Activated naive CD4-positive, alpha-beta T cell treated with anti-CD3 and anti-CD28 coated beads, Interleukin-2, amount 50 U/mL, for 16 hours (primary cell): ENCODE measurements around the gene PHF11.
"Not testable (repeated sequence)": the region's sequence is repeated elsewhere in the genome, so short reads cannot be mapped to it uniquely, and the experiment has no call there.

Source experiments
- DNase-seq: peaks from one replicate; pipeline ENCODE4 v3.0.0-alpha.2; 2020

Gene PHF11

DNA sequence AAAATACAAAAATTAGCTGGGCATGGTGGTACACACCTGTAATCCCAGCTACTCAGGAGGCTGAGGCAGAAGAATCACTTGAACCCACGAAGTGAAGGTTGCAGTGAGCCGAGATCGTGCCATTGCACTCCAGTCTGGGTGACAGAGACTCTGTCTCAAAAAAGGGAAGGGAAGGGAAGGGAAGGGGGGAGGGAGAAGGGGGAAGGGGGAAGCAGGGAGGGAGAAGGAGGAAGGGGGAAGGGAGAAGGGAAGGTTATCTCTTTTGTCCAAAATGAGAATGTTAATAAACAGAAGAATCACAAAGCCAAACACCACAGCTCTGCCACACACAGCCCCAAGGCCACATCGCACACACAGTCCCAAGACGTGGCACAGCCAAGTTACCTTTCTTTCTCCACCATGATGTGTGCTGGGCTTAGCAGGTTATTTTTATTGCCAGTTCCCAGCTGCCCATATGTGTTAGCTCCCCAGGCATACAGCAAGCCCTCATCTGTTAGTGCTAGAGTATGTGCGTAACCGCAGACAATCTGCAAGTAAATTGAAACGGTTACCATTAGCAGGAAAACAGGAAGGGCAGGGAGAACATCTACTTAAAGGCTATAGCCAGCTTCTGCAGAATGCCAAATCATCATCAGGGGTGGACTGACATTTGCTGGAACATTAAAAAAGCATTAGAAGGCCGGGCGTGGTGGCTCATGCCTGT is 55.3 kb downstream of the PHF11 start:
- DNase-seq, result no peak

DNA sequence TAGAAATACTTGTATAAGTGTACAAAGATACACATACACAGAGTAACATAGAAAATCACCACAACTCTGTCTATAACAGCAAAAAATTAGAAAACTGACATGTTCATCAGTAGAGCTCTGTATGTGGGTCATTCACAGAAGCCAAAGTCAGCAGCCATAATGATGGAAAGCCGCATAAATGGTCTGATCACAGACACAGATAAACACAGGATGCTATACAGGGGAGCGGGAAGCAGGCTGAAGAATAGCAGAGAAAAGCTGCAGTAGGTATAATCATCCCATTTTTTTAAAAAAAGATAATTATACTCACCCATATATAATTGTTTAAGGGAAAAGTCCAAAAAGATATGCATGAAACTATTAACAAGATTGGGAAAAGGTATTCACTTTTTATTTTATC is 58.1 kb downstream of the PHF11 start:
- no peak for DNase-seq

DNA sequence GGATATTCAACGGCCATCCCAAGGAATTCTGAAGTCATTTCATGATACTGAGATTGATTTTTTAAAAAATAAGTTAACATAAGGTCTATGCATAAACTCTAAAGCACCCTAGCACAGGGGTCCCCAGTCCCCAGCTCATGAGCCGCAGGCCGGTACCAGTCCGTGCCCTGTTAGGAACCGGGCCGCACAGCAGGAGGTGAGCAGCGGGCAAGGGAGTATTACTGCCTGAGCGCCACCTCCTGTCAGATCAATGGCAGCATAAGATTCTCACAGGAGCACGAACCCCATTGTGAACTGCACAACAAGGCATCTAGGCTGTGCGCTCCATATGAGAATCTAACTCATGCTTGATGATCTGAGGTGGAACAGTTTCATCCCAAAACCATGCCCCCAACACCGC is 58.6 kb downstream of the PHF11 start:
- DNase-seq, result no peak

DNA sequence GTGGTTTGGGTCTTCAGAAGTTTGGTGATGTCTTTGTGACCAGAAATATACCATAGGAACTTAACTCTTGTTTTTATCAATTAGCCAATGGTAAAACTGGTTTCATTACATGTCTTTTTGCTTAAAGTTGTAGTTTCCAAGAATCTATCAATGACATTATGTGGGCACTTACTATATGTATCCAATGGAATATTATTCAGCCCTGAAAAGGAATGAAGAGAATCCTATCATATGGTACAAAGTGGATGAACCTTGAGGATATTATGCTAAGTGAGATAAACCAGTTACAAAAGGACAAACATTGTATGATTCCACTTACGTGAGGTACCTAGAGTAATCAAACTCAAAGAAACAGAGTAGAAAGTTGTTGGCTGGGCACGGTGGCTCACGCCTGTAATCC is 63.3 kb downstream of the PHF11 start:
- no peak for DNase-seq

DNA sequence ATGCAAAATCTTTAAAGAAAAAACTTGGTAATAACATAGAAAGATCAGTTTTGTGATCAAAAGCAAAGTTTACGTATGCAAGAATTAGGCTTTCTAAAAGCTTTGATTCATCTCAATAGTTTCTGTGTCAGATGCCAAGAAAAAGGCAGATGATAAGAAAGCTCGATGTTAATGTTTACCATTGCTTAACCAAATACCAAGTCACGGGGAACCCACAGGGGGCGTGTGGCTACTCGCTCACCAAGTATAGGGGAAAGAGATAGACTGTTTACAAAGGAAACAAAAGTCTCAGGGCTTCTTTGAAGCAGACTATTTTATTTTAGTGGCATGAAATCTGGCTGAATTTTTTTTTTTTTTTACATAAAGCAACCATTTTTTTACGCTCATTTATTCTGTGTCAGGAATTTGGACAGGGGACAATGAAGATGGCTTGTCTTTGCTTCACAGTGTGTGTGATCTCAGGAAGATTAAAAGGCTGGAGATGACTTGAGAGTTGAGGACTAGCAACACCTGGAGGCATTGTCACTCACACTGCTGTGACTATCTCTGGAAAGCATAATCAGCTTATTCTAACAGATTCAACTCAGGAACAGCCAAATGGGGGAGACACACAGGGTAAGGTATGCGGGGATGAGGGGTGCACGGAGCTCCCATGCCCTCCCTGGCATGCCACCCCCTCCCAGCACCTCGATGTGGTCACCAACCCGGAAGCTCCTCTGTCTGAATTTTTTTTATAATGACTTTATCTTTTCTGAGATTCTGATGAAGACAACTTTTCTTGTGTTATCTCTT is 64.7 kb downstream of the PHF11 start:
- DNase-seq, result no peak

DNA sequence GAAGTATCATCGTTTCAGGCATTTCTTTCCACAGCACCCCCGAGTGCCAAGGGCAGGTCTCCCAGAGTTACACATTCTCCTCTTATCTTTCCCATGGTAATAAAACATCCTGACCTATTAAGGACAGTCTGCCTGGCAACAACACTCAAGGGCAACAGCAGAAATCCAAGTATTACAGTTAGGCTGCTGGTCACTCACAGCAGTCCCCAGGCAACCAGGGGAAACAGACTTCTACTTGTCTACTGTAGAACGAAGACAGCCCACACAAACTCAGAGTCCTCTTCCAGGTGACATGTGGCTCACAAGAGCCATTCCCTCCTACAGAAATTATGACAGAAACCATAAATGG is 65.3 kb downstream of the PHF11 start:
- no peak for DNase-seq

DNA sequence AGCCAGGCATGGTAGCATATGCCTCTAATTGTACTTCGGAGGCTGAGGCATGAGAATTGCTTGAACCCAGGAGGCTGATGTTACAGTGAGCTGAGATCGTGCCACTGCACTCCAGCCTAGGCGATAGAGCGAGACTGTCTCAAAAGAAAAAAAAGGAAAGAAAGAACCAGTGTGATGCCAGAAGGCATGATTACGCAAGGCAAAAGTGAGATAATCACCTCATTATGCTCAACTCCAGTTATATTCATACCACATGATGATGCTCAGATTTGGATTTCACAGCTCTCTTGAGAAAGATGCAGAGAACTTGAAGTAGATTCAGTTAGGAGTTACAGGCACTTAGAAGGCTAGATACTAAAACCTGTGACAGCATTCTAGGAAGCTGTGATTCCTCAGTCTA is 67.8 kb downstream of the PHF11 start:
- no peak for DNase-seq

DNA sequence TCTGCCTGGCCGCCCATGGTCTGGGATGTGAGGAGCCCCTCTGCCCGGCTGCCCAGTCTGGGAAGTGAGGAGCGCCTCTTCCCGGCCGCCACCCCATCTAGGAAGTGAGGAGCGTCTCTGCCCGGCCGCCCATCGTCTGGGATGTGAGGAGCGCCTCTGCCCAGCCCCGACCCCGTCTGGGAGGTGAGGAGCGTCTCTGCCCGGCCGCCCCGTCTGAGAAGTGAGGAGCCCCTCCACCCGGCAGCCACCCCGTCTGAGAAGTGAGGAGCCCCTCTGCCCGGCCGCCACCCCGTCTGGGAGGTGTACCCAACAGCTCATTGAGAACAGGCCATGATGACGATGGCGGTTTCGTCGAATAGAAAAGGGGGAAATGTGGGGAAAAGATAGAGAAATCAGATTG is 69.7 kb downstream of the PHF11 start:
- not testable (repeated sequence) for DNase-seq

DNA sequence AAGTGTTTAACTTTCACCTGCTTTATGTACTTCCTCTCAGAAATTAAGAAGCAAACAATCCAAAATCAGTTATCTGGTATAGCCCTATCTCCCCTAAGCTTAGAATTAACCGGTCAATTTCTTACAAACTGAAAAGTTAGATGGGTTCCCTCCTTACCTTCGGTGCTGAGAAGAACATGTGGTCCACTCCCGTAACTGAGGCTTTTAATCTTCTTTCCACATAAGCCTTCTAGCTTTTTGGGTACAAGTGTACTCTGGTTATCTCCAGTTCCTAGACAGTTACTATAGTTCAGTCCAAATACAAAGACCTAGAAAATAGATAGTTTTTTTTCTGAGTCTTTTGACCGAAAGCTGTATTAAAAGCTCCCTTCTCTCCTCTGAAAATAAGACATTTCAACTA is 70.7 kb downstream of the PHF11 start:
- no peak for DNase-seq

DNA sequence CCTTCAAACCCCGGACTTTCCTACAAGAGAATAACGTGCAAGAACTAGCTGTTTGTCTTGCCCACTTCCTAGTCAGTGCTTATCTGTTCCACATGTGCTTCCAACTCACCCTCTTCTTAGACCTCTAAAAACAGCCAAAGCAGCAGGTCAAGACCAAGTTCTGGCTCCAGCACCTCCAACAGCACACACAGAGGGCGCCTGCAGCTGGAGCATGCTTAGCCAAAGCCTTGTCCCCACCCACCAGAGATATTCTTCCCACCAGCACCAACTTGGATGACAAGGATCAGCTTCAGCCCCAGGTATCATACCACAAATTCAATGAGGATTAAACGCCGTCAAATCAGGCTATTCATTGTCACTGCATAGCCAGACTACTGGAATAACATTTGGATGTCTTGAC is 71.7 kb downstream of the PHF11 start:
- no peak for DNase-seq

DNA sequence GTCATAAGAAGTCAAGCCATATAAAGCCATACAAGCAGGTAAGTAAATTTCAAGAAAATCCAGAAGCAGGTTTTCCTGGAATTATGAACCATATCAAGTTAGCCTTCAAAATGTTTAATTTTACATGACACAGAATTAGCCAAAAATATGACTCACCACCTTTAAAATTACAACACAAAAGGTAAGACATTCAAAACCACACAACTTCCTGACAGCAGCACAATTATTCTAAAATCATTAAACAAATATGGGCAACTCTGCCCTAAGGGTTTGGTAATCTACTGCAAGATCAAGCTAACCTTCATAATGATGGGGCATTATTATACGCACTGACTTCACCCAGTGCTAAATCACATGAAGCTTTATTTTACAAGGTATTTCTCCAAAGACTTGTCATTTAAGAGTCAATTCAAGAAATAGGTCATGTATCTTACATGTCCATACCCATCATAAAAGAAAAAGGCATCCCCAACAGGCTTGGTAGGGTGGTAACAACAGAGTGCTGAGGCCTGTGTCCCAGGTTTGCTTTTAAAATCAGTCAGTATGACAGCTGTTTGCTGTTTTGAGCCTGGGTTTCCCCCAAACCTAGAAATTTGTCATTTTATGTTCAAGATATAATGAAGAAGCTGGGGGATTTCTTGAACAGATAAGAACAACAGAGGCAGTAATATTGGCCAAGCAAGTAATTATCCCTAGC is 74.4 kb downstream of the PHF11 start:
- no peak for DNase-seq

DNA sequence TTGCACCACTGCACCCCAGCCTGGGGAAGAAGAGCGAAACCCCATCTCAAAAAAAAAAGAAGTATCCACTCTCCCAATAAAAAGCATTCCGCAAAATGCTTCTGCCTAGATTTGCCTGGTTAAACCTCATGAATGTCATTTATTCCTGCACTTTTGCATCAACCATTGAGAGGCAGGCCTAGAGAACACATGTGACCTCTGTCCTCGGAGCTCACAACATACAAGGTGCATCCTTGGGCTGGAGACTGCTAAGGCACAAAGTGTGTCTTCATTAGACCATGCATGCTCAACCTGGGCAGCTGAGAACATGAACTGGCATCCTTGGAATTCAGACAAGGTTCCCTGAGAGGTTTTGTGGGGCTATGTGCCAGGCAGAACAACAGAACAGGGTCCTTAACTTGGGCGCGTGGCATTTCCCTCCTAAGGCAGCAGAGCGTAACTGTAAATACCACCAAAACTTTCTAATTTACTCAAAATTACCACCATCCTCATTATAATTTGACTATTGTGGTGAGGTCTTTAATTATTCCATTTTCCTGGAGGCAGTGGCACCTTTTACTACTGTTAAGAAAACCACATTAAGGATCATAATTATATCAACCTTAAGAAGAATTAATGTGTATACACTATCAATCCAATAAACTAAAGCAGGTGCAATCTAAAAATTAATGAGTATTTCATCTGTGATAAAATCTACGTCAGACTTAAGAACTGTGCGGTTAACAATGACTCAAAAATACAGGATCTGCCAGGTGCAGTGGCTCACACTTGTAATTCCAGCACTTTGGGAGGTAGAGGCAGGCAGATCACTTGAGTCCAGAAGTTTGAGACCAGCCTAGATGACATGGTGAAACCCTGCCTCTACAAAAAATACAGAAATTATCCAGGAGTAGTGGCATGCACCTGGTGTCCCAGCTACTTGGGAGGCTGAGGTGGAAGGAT is 75.8 kb downstream of the PHF11 start:
- DNase-seq, result no peak
